Measurements from ENCODE around the gene ARRDC1.

ARRDC1 gene

GRCh38 chr9:137664676-137665075 is 59.2 kb downstream of the ARRDC1 start:
- no peak for TF ChIP-seq CTCF (IDR thresholded peaks at IDR 0.05; ENCODE audit: low read depth, low read length)
- no peaks in the 10 kb centered on the region for H3K9me3 ChIP-seq
- no peak for DNase-seq
- H3K36me3 ChIP-seq = no peaks in the 10 kb centered on the region
- peaks cover 13% of the 10 kb centered on the region for H3K4me1 ChIP-seq
- no peaks in the 10 kb centered on the region for H3K27me3 ChIP-seq
- H3K4me3 ChIP-seq (ENCODE audit: low read depth, low read length) = no peak overlapping the region
